ENCODE measurements around the gene LRRC7.

Gene LRRC7

DNA sequence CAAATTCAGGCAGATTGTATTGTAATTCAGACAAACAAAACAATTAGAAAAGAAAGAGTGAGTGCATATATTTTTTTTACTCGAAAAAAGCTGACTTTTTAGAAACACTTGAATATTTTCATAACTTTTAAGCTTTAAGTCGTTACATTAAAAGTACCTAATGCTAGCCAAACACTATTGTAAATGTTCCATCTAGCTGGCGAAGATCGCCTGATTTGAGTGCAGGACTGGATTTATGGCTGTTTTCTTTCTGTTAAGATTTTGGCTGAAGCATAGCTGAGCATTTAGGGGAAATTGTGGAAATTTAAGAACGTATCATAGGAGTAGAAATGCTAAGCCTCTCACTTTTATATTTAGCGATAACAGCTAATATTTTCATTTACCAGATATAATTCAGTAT, 24.6 kb downstream of the LRRC7 start:
- DNase-seq = no peak

DNA sequence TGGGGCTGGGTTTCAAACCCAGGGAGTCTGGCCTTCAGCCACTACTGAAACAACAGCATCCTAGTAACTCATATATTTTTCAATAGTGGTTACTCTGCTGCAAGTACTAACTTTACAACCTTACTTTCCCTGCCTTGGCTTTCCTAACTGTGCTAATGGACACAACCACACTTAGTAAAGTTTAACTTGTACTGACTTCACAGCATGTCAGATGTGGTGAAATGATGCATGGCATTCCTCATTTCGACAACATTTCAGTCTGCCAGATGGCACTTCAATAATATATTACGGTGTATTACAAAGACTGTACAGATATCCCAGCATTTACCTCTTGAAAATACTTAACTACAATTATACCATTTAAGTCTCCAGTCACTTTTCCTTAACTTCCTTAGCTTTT, 27.8 kb downstream of the LRRC7 start:
- no peak for DNase-seq

- no peak for DNase-seq
These were observed 43.6 kb downstream of the LRRC7 start for GRCh38 chr1:69611316-69611715.

DNA sequence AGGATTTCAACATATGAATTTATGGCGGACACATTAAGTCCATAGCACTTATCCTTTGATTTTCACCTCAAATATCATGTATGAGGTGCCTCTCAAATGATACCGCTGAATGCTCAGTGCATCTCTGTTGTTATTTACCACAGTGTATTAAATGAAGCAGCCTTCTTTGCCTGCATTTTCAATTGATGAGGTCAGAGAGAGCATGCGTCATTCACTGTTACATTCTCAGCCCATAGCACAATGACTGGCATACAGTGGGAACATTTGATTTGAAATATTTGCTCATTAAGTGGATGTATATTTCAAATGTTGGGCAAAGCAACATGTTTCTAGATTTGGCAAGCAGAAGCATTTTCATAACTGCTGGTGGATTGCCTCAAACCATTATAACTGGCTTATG, 45.7 kb downstream of the LRRC7 start:
- DNase-seq = no peak

DNA sequence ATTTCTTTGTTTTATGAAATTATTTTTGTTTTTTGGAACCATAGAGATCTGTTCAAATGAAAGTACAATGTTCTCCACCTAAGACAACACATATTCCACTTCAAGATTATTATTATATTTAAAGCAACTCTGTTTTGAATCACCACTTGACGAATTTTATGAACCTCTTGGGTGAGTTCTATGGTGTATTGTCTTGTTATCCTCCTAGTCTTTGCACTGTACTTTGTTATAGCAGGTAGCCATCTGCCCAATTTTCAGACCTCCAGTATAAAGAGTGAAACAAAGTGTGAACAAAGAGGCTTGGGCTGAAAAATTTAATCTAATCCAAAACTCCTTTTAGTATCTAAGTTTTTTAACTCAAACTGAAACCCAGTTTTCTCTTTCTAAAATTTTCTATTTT, 71.0 kb downstream of the LRRC7 start:
- no peak for DNase-seq

DNA sequence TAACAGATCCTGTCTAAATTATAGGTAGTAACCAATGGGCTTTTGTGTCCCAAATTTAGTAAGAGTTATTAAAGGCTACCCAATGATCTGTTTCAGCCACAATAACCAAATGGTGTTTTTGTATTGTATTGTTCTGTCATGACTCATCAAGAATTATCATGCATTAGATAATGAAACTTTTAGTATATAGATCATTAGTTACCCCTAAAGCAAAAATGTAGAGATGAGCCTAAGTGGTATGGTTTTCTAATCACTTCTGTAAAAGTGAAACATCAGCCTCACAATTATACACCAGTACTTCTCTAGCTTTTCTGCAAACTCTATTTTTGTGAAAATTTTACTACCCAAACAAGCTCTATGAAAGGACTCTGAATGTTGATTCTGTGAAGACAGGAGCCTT, 71.4 kb downstream of the LRRC7 start:
- DNase-seq = no peak

DNA sequence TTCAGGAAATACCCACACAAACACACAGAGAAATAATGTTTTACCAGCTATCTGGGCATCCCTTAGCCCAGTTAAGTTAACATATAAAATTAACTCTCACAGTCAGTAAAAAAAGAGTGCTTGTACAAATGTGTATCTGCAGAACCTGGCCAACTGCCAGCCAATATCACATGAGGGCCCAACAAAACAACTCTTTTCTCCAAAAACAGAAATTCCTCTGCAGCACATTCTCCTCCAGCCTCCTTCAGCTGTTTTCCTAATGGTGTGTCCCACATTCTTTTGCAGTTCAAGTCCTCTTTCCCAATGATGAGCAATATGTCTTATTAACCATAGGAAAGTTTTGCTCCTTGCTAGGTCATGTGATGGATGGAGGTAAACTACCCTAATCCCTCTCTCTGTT, 75.5 kb downstream of the LRRC7 start:
- no peak for DNase-seq

DNA sequence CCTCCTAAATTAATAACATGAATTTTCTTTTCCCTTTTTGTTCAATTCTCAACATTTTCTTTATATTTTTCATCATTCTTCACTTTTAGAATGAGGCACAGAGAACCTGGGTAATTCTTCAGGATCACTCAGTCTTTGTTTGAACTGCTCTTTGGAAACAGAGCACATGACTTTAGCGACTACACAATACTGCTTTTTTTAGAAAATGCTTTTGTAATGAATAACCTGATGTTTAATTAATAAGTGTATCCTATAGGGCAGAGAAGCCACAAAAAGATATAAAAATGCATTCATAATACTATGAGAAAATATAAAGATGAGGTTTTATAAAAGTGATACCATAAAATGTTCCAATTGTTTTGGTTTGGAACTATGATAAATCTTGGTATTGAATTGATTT, 77.8 kb downstream of the LRRC7 start:
- DNase-seq = no peak

DNA sequence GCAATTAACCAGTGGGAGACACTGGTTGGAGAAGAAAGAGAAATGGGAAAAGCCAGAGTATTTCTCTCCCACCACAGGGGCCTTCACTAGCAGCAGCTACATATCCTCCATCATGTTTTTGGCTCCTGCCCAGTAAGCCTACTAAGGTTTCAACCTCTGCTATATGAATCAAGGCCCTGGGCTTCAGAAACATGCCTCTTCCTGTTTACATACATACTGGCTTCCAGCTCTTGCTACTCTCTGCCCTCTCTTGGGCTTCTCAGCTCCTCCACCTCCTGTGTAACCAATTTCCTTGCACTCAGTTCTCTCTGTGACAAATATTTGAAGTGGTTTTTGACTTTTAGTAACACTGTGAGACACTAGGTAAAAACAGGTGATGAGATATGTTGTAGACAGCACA, 80.8 kb downstream of the LRRC7 start:
- DNase-seq = no peak

GRCh38 chr1:69649383-69649990, 81.8 kb downstream of the LRRC7 start:
- no peak for DNase-seq

DNA sequence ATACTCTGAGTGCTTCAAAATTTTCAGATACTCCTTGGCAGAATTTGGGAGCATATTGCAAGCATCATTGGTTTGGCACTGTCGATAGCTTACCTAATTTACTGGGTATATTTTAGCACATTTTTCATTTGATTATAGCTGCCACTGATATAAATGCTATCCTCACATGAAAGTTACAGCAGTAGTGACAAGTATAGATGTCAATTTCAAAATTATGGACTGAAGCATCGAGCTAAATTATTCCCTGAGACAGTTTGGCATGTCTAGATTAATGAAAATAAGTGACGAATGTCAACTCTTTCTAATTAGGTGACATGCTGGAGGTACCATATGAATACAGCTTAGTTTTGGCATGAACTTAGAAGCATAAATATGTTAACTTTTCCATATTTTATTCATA, 83.1 kb downstream of the LRRC7 start:
- DNase-seq = no peak

DNA sequence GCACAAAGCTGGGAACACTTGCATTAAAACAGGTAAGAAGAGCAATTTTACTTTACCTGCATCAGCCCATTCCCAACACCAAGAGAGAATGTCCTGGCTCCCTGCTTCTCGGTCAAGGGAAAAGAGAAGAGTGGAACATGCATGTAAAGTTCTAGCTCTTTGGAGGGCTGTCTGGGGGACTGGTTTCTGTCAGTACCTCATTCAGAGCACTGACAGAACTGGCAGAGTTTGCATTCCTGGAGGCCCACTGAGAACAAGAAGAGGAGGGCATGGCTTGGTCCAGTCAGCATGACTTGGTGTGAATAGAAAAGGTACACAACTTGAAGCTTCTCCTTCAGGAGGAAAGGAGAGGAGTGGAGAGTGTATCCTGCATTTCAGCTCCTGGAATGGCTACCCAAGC, 83.9 kb downstream of the LRRC7 start:
- no peak for DNase-seq

- DNase-seq = no peak
These were observed 90.2 kb downstream of the LRRC7 start for GRCh38 chr1:69657971-69658370.

DNA sequence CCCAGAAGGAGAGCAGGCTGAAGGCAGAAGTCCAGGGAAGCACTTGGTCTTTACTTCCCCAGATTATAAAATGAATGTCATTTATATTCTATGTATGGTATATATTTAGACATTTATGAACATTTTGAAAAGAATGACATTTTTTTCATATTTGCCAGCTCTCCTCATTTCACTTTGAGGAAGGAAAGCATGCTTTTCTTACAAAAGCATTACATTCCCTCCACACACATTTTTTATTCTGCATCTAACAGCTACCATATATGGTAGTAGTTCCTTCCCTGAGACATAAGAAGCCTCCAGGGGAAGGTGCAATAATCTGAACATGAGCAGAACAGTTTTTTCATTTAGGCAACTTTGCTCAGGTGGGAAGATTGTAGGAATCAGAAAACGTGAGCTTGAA, 94.0 kb downstream of the LRRC7 start:
- DNase-seq = no peak

DNA sequence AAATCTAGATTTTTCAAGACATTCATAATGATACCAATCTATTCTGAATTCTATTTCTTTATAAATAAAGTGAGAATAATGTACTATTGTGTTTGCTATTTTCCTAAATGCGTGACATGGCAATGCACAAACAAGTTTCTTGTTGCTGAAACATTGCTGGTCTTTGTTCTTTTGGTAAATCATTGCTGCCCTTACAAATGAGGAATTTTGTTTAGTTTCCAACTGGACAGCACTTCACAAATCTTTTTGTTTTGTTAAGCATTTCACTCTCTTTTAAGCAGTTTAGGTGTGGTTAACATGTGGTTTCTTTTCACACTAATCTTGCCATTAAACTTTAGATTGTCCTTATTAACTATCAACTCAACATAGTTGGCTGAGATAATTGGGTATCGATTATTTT, 94.6 kb downstream of the LRRC7 start:
- no peak for DNase-seq

- DNase-seq = no peak
These were observed 103.8 kb downstream of the LRRC7 start for GRCh38 chr1:69671363-69672010.

DNA sequence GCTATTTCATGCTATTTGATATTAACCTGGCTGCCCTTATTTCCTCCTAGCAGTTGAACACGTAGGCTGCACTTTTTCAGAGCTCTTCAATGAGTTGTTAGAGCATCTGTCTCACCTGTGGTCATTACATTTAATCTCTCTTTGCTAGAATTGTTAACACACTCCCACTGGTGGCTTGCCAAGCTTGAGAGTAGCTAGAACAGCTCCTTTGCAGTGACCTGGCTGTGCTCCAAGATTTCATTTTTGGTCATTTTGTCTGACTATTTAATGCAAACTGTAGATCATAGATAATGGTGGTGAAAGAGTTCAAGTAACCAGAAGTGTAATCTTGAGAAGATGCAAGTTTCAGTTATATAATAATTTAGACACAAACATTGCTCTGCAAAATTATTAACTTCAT, 105.6 kb downstream of the LRRC7 start:
- no peak for DNase-seq

DNA sequence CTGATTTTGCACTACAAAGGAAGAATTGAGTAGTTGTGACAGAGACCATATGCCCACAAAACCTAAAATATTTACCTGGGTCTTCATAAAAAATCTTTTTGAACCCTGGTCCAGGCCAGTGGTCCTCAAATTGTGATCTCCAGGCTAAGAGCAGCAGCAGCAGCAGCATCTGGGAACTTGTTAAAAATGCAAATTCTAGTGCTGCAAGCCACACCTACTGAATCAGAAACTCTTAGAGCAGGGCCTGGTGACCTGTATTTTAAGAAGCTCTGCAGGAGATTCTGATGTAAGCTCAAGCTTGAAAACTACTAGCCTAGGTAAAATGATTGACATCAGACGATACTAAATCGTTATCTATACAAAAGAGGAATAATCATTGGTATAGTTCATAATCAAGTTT, 112.2 kb downstream of the LRRC7 start:
- no peak for DNase-seq

DNA sequence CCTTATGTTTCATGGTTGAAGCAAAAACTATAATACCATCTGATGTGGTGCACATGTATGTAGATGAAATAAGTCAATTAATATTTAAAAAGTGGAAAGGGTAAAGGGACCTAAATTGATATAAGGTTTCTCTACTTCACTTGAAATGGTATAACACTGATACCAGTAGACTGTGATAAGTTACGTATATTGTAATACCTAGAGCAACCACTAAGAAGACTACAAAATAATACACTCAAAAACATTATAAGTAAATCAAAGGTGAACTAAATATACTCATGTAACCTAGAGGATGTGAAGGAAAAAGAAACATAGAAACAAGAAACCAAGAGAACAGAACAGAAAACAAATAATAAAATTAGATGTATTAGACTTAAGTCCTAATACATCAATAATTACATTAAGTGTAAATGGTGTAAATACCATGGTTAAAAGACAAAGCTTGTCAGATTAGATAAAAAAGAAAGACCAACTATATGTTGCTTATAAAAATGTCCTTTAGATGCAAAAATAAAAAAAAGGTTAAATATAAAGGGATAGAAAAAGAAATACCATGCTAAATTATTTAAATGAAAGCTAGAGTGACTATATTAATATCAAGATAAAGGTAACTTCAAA, 118.8 kb downstream of the LRRC7 start:
- no peak for DNase-seq

- DNase-seq = no peak
These were observed 120.5 kb downstream of the LRRC7 start for GRCh38 chr1:69688193-69688592.

DNA sequence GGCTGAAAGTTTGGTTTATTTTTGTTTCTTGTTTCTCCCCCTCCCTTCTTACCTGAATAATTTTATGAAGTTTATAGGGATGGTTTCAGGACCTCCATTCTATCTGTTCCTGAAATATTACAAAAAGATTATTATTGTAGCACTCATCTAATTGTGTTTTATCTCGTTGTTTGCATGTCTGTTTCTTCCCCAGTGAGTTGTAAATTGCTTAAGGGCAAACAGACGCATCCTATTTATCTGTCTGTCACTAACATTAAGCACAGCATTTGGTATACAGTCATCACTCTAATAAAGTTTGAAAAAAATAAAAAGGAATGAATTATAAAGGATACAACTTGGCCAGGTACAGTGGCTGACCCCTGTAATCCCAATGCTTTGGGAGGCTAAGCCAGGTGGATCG, 123.5 kb downstream of the LRRC7 start:
- no peak for DNase-seq

- DNase-seq = no peak
These were observed 126.4 kb downstream of the LRRC7 start for GRCh38 chr1:69693921-69694675.

GRCh38 chr1:69697340-69697739, 129.6 kb downstream of the LRRC7 start:
- DNase-seq = no peak

DNA sequence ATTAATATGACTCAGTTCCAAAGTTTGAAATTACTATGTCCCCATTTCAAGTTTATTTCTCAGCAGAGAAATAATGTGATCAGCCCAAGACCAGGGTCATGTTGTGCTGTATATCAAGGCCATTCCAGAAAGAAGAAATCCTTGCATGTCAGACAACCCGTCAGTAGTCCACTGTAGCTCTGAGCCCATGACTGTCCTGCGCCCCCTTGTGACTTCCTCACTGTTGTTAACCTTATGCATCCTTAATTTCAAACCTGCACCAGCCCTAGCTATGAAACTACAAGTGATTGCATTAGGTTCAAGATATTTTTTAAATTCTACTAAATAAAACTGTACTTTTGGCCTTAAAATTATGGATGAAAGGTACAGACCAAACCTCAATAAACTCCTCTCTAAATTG, 133.0 kb downstream of the LRRC7 start:
- no peak for DNase-seq

Measured in NCI-H2171 (cell line).